Hepatocyte (in vitro differentiated cells): ENCODE measurements around the gene GULP1.

Source experiments
- EZH2 ChIP-seq: fragments of 200-600 bp; sonication (generic); IDR thresholded peaks from 2 replicates; pipeline ENCODE4 v1.6.1; 2016; ENCODE audit warnings: antibody characterized with exemption, mild to moderate bottlenecking, borderline replicate concordance
- EZH2phosphoT487 ChIP-seq: fragments of 200-600 bp; sonication (generic); IDR thresholded peaks from one replicate; pipeline ENCODE4 v1.6.1; 2018; ENCODE audit warnings: antibody characterized with exemption, mild to moderate bottlenecking, low read depth, moderate library complexity; ENCODE audit not compliant: unreplicated experiment, severe bottlenecking
- TF ChIP-seq, protein P1 (sequence below): fragments of 200-600 bp; sonication (generic); IDR thresholded peaks from 2 replicates; pipeline ENCODE4 v1.5.1; 2016; ENCODE audit warnings: antibody characterized with exemption, mild to moderate bottlenecking; ENCODE audit not compliant: poor library complexity

DNA sequence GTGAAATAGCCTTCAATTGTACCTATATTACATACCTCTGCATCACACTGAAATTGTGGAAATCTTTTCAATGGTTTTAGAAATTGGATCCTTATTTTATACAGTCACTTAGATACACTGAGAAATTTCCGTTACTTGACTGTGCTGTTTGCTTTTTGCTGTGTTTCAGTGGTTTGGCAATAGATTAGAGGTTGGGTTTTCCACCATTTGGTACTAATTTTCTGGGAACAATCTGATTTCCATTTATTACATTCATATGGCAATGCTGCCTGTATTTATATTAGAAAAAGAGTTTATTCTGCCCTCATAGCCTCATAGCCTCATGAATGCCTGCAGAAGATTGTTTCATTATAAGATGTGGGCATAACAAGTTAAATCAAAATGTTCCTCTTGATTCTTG is 285.0 kb downstream of the GULP1 start:
- TF ChIP-seq EZH2phosphoT487 = no peak
- TF ChIP-seq, protein P1, sequence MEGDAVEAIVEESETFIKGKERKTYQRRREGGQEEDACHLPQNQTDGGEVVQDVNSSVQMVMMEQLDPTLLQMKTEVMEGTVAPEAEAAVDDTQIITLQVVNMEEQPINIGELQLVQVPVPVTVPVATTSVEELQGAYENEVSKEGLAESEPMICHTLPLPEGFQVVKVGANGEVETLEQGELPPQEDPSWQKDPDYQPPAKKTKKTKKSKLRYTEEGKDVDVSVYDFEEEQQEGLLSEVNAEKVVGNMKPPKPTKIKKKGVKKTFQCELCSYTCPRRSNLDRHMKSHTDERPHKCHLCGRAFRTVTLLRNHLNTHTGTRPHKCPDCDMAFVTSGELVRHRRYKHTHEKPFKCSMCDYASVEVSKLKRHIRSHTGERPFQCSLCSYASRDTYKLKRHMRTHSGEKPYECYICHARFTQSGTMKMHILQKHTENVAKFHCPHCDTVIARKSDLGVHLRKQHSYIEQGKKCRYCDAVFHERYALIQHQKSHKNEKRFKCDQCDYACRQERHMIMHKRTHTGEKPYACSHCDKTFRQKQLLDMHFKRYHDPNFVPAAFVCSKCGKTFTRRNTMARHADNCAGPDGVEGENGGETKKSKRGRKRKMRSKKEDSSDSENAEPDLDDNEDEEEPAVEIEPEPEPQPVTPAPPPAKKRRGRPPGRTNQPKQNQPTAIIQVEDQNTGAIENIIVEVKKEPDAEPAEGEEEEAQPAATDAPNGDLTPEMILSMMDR = no peak
- no peak for TF ChIP-seq EZH2
